ENCODE measurements around the gene SHC4. TPM values are rescaled to one million over a fixed set of nuclear protein-coding genes. Genes with fewer than 3 reads are reported as not detected.

Gene SHC4
- total RNA-seq, 1 donor from 2014 or later, result 3.3 TPM

- no peak for DNase-seq (ENCODE audit: low spot score)
- intact Hi-C loops (cut with DNase I), result no loop called here
These were observed 182.1 kb downstream of the SHC4 start for GRCh38 chr15:48781481-48782081.

GRCh38 chr15:48781017-48781416 is 182.7 kb downstream of the SHC4 start:
- DNase-seq (ENCODE audit: low spot score), result no peak
- intact Hi-C loops (cut with DNase I), result no loop called here

GRCh38 chr15:48778331-48778730 is 185.4 kb downstream of the SHC4 start:
- DNase-seq (ENCODE audit: low spot score), result no peak
- intact Hi-C loops (cut with DNase I), result no loop called here

GRCh38 chr15:48777645-48778330 is 185.9 kb downstream of the SHC4 start:
- DNase-seq (ENCODE audit: low spot score), result no peak
- intact Hi-C loops (cut with DNase I), result no loop called here

GRCh38 chr15:48775546-48775945 is 188.2 kb downstream of the SHC4 start:
- intact Hi-C loops (cut with DNase I), result no loop called here
- DNase-seq (ENCODE audit: low spot score), result no peak

GRCh38 chr15:48774484-48774883 is 189.2 kb downstream of the SHC4 start:
- intact Hi-C loops (cut with DNase I), result no loop called here
- no peak for DNase-seq (ENCODE audit: low spot score)

Other genes starting within 250 kb of the SHC4 start
- 1.1 TPM for gene CEP152, start 152.8 kb downstream of the SHC4 start, total RNA-seq
- gene EID1, start 85.8 kb downstream of the SHC4 start, total RNA-seq, result 201 TPM
- 40.9 TPM for gene SECISBP2L, start 82.5 kb upstream of the SHC4 start, total RNA-seq
- 71.6 TPM for gene COPS2, start 191.7 kb upstream of the SHC4 start, total RNA-seq
- gene GALK2, start 206.3 kb upstream of the SHC4 start, total RNA-seq, result 27.9 TPM